Stimulated activated CD8-positive, alpha-beta memory T cell treated with anti-CD3 and anti-CD28 coated beads, Interleukin-7, amount 100 ng/mL, for 24 hours (primary cell): ENCODE data around the gene HLCS.
"Not testable (repeated sequence)": the region's sequence is repeated elsewhere in the genome, so short reads cannot be mapped to it uniquely, and the experiment has no call there.

Experiments
- DNase-seq: peaks from one replicate; pipeline ENCODE4 v3.0.0-alpha.2; 2020; ENCODE audit warnings: low read depth

Gene HLCS

DNA sequence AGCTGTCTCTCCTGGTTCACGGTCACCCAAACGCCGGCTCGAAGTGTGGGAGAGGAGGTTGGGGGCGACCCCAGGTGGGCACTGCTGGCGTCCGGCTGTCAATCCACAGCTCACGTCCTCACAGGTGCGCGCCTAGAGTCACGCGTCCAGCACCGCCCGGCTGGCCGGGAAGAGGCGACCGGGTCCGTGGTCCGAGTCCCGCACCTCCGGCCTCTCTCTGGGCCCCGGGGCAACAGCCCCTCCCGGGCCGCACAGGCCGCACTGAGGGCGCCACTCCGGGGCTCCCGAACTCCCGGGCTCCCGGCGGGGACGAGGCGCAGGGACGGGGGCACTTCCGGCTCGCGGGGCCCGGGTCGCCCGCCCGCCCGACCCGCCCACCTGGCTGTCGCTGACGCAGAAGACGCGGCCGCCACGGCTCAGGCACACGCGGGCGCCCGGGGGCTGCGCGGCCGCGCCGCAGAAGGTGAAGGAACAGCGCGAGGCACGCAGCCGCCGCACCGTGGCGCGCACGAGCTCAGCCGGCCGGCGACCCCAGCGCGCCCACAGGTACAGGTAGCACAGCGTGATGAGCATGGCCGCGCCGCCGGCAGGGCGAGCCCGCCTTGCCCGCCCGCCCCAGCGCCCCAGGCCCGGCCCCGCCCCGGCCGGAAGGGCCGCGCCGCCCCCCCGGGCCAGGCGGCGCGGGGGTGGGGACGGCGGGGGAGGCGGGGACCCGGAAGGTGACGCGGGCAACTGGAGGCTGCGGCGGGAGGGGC lies at the start of gene HLCS:
TSS of gene HLCS (minus strand) at position 604 of the 755 bp plus-strand sequence. CDS start at position 573, 31 bp downstream.
- peak; percentile 42 for DNase-seq

DNA sequence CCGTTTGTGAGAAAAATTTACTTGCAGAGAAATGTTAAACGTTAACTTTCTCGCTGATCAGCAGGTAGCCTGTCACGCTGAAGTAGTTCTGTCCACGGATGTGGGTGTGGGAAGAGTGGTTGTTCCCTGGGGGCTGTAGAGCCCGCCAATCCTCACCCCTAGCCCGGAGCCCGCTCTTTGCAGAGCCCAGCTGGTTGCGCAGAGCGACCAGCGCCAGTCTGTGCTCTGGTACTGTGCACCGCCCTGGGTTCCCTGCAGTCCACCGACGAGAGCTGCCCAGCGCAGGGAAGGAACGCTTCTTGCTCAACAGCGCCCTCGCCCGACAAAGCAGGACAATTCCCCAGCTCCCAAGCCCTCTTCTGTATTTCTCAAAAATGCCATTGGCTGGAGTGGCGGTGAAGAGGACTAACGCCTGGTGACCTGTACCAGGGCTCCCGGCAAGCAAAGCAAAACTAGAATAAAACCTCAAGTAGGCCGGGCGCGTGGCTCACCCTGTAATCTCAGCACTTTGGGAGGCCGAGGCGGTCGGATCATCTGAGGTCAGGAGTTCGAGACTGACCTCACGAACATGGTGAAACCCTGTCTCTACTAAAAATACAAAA lies 43.4 kb upstream of the HLCS start:
- peak; percentile 62 for DNase-seq

DNA sequence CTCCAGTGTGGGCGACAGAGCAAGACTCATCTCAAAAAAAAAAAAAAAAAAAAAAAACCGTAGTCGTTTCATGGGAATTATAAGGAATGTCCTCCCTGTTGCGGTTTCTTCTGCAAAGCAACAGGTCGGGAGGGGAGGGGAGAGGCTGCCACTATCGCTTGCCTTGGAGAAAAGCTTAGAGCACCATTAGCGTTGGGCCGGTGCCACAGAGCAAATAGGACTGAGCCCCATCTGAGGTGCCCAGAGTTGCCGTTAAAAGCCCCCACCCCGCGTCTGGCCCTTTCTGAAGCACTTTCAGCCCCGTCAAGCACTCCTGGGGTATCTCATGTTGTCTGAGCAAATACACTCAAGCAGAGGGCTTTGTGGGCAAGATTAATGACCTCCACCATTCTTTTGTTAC lies 42.3 kb upstream of the HLCS start:
- DNase-seq = no peak

DNA sequence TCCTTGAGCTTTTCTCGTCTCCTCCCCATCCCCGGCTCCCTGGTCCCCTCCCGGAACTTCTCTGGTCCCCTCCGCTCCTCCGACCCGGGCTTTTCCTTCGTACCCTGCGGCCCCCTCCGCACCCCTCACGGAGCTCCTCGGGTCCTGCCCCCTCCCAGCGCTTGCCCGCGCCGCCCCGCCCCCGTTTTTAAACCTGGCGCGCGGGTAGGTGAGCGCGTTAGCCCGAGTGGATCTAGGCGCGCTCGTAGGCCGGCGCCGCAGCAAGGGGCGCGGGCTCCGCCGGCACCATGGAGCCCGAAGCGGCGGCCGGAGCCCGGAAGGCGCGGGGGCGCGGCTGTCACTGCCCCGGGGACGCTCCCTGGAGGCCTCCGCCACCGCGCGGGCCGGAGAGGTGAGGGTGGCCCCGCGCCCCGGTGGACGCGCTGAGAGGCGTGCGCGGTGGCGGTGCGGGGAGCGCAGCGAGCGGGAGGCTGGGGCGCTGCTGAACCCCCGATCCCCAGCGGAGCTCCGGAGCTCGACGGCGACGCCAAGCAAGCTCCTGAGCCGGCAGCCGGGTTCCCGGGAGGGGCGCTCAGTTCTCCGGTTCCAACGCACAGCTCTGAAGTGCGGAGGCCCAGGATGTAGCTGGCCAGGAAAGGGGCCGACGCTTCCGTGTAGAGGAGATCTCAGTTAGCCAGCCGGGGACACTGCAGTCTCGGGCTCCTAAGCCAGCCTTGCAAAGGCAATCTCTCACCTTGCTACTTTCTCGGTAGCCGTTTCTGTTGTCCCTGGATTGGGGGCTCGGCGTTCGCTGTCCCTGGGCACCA lies 40.2 kb upstream of the HLCS start, which contains the start of gene RIPPLY3:
TSS of gene RIPPLY3 (plus strand) at position 217 of the 806 bp plus-strand sequence. CDS start at position 288, 71 bp downstream.
- DNase-seq = no peak

DNA sequence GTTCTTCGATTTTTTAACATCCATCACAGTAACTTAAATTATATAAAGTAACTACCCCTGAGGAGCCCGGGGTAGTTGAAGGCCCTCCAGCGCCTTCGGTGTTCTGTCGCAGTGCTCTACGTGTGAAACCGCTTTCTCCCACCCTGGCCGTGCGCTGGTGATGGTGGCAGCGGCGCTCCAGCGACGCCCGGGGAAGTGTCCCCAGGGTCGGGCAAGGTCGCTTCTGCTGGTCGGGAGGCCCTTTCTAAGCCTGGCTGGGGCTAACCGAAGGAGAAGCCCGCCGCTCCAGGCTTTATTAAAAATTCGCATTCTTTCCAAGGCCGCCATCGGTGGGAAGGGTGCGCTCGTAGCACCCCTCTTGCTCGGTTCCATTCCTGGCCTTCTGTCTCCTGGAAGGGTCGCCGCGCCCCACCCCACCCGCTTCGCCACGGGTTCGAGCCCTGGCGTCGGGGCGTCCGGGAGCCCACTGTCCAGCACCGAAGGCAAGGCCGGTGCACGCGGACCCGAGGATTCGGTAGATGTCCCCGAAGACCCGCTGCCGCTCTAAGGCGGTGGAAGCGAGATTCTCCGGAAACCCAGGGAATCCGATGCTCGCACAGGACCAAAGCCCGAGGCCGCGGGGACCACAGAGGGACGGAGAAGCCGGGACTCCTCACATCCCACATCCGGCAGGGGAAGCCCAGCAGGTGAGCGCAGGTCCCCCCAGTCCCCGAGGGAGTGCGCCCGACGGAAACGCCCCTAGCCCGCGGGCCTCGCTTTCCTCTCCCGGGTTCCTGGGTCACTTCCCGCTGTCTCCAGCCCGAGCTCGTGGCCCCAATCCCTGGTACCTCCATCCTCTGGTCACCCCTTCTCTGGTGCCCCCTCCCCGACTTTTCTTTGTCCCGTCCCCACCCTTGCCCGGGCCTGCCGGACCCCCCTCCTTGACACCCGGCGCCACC lies 39.3 kb upstream of the HLCS start:
- DNase-seq = no peak

DNA sequence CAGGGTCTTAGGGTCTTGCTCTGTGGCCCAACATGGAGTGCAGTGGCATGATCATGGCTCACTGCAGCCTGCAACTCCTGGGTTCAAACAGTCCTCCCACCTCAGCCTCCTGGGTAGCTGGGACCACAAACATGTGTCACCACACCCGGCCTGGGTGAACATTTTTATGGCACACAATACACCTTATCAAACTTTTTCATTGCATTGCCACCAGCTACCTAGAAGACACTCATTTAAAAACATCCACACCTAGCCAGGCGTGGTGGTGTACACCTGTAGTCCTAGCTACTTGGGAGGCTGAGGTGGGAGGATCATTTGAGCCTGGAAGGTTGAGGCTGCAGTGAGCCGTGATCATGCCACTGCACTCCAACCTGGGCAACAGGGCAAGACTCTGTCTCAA lies 37.4 kb upstream of the HLCS start:
- DNase-seq = not testable (repeated sequence)

DNA sequence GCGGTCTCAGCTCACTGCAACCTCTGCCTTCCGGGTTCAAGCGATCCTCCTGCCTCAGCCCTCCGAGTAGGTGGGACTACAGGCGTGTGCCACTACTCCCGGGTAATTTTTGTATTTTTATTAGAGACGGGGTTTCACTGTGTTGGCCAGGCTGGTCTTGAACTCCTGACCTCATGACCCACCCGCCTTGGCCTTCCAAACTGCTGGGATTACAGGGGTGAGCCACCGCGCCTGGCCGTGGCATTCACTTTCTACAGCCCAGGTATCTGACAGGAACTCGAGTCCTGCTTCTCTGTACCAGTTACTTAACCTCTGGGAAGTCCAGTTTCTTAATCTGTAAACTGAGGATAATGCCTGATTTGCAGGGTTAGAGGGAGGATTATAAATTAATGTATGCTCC lies 36.4 kb upstream of the HLCS start:
- not testable (repeated sequence) for DNase-seq

DNA sequence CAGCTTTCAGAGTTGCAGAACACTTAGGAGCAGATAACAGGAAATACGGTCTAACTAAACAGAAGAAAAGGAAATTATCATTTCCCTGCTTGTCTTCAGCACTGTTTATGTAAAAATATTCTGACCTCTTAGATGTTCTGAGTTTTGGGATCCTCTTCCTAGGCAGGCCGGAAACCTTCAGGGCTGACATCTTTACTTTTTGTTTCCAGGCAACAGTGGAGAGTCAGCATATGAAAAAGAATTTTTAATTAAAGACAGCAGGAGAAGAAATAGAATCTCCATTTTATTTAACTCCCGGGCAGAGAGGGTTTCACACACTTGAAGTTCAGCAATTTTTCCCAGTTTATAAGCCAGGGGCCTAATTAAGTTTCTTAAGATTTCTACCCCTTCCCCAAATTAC lies 35.0 kb upstream of the HLCS start:
- no peak for DNase-seq

DNA sequence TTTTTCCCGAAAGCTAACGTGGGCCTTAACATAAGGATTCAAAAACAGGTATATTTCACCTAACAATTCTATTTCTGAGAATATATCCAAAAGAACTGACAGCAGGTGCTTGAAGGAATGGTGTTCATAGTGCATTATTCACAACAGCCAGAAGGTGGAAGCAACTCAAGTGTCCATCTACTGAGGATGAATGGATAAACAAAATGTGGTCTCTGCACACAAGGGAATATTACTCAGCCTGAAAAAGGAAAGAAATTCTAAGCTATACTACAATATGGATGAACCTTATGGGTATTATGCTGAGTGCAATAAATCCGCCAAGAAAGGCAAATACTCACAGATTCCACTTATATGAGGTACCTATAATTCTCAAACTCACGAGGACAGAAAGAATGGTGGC lies 33.9 kb upstream of the HLCS start:
- no peak for DNase-seq

DNA sequence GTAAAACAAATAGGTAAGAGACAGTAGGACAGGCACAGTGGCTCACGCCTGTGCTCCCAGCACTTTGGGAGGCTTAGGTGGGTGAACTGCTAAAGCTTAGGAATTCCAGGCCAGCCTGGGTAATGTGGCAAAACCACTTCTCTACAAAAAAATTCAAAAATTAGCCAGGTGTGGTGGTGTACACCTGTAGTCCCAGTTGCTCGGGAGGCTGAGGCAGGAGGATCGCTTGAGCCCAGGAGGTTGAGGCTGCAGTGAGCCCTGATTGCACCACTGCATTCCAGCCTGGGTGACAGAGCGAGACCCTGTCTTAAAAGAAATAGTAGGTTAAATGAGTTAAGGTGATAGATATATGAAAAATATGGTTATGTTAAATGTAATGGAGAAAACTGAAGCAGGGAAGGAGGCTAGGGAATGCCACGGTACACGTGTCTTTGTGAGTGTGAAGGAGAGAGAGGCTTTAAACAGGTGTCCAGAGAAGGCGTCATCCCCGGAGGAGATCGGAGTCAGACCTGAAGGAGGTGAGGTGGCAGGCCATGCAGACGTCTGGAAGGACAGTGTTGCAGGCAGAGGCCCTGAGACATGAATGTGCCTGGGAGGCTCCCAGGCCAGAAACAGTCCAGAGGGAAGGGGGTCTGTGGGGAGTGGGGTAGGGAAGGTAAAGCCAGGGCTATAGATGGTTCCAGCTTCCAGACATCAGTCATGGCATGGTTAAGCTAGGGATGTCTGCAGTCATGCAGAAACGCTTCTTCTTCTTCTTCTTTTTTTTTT lies 32.8 kb upstream of the HLCS start:
- no peak for DNase-seq

DNA sequence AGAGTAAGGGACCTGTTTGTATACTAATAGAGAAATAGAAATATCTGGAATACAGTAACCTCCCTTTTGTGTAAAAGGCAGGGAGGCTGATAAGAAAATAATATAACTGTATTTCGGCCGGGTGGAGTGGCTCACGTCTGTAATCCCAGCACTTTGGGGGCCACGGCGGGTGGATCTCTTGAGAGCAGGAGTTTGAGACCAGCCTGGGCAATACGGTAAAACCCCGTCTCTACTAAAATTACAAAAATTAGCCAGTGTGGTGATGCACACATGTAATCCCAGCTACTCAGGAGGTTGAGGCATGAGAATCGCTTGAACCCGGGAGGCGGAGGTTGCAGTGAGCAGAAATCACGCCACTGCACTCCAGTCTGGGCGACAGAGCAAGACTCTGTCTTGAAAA lies 28.8 kb upstream of the HLCS start:
- not testable (repeated sequence) for DNase-seq

DNA sequence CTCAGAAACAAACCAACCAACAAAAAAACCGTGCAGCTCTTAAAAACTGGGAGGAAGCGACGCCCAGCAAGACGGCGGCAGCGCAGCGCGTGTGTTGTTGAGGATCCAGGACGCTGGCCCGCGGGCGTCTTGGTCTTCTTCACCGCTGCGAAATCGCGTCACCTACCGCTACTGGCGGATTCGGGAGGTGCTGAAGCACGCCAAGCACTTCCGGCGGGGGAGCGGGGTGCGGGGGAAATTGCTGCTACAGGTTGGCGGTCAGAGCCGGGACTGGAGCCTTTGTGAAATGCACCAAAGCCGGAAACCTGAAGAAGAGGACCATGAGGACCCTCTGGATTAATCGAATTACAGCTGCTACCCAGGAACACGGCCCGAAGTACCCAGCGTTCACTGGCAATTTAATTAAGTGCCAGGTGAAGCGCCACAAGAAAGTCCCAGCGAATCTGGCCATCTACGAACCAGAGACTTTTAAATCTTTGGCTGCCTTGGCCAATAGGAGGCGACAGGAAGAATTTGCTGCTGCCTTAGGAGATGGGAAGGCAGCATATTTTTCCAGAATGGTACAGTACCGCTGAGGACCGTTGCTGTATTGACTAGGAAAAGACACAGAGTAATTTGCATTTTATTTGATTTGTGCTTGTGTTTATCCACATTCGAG lies 28.2 kb upstream of the HLCS start:
- no peak for DNase-seq

DNA sequence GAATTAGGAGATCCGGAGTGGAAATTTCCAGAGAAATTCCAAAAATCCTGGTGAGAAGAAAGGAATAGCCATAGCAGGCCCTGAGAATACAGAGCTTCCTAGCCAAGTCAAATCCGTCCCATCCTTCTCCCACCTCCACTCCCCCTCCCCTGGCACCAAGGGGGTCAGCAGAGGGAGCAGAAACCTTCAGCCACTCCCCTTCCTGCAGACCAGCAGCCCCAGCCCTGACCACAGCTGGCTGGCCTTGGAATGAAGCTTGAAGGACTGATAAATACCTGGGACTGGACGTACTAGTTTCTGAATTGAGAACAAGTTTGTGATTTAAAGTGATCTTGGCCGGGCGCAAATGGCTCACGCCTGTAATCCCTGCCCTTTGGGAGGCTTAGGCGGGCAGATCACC lies 26.2 kb upstream of the HLCS start:
- no peak for DNase-seq

DNA sequence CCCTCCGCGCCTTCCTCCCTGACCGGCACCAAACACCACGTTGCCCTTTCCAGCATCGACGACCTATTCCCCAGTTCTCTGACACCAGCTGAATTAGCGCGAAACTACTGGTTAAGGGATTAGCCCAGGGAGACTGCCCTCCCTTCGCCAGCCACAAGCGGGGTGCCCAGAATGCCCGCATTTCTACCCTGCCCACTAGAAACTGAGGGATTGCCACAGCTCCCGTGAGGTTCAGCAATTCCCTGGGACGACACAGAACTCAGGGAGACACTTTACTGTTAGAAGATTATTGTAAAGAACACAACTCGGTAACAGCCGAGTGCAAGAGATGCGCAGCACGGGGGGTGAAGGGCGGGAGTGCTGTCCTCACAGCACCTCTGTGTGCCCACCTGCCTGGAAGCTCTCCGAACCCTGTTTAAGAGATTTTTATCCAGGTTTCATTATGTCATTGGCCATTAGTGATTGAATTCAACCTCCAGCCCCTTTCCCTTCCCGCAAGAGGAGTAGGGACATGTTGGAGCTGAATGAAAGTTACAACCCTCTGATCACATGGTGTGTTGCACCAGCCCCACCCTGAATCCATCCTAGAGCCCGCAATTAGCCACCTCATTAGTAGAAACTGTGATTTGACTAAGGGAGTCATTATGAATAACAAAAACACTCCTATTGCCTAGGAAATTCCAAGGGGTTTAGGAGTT lies 24.2 kb upstream of the HLCS start:
- DNase-seq = no peak

DNA sequence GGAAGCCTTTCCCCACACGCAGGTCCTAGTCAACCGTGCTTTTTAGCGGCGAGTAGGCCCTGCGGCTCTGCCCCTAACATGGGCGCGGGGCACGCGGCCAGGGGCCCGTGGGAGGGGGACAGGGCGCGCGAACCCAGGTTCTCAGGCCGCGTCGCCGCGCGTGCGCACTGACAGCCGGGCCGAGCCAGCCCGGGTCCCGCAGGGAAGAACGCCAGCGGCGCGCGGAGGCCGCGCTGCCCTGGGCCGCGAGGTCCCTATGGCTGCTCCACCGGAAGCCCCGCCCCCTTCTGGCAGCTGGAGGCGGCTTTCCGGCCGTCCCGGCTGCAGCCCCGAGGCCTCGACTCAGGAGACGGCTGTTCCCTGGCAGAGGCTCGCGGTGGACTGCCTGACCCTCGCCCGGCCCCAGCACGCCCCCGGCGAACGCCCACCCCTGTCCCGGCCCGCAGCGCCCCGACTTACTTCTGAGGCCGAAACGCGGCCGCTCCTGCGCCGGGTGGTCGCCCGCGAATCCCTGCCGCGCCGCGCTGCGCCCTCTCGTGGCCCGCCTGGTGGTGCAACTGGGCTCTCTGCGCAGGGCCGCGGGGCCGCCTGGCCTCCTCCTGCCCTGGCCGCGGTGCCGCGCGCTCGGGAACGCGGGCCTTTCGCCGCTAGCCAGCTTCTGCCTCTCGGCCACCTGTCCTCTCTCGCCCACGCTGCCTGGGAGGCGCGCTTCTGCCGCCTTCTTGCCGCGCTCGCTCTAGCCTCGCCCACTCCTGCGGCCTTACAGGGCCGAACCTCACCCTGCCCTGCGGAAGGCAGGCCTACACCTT lies 23.4 kb upstream of the HLCS start:
- DNase-seq = peak; percentile 70

DNA sequence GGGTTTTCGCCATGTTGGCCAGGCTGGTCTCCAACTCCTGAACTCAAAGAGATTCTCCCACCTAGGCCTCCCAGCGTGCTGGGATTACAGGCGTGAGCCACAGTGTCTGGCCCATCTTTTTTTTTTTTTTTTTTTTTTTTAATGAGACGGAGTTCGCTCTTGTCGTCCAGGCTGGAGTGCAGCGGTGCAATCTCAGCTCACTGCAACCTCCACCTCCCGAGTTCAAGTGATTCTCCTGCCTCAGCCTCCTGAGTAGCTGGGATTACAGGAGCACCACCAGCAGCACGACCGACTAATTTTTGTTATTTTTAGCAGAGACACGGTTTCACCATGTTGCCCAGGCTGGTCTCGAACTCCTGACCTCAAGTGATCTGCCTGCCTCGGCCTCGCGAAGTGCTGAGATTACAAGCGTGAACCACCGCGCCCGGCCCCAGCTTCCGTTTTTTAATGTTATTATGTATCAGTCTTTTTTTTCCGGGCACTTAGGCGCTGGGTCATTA lies 22.8 kb upstream of the HLCS start:
- DNase-seq = not testable (repeated sequence)

DNA sequence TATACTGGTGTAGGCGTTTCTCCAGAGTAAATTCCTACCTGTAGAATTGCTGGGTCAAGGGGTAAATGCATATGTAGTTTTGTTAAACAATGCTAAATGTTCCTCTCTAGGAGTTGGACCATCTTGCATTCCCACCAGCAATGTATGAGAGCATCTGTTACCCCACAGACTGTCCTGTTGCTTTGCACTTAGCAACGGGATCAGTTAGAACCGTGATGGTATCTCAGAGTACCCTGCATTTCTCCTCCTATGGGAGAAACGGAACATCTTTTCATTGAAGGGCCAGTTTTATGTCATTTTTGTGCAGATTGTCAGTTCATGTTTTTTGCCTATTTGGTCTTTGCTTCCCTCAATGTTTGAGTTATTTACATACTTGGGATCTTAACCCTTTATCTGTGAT lies 22.1 kb upstream of the HLCS start:
- DNase-seq = no peak

DNA sequence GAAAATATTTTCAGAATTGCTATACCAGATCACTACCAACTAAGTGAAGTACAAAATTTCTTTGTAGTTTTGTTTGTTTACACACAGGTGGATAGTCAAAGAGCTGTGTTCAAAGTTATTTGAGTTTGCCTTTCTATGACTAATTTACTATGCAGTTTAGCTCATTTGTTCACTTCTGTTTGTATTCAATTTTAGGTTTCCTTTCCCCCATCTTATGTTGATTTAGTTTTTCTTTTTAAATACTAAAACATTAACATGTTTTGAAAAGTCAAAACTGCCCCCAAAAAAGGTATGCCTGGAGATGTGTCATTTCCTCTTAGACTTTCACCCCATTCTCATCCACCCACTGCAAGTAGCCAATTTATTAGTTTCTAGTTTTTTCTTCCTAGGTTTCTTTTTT lies 21.4 kb upstream of the HLCS start:
- no peak for DNase-seq
